GM18909 (cell line): Measurements from ENCODE around the gene SULT2B1.

ENCODE experiments used
- ATAC-seq: cut with Tn5 transposase; IDR thresholded peaks from one replicate; pipeline ENCODE4 v1.9.1; 2021; ENCODE audit warnings: mild to moderate bottlenecking; ENCODE audit not compliant: unreplicated experiment, poor library complexity

SULT2B1 gene

GRCh38 chr19:48616491-48617056 is 64.6 kb downstream of the SULT2B1 start:
- ATAC-seq, result no peak

DNA sequence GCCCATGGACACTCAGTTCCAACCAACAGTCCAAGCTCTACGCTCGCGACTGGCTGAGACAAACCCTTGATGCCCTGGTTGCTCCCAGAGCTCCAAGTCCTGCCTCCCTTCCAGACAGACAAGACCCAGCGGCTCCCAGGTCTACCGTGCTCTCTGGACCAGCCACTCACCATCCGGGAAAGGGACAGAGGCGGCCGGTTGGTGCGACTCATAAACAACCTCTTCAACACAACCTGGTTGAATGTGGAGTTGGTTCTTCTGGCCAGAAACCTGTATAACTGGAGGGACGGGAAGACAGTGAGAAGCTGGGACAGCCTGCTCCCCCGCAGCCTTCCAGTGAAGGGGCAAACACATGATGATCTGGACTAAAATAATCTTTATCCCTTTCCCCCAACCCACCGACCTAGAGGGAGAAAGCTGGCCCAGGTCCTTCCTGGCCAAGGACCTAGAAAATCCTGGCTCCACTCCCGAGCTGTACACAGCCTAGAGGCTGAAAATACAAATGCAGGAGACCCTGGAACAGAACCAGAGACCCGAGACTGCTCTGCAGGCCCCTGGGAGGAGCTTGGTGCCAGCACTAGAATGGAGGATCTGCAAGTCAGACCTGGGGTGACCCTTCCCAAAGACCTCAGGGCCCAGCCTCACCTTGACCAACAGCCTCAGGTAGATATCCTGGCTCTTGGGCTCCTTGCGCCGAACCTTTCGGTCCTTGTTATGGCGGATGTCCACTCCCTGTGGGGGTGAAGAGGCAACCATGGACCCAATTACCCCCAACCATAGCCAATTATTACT is 65.4 kb downstream of the SULT2B1 start:
- no peak for ATAC-seq

DNA sequence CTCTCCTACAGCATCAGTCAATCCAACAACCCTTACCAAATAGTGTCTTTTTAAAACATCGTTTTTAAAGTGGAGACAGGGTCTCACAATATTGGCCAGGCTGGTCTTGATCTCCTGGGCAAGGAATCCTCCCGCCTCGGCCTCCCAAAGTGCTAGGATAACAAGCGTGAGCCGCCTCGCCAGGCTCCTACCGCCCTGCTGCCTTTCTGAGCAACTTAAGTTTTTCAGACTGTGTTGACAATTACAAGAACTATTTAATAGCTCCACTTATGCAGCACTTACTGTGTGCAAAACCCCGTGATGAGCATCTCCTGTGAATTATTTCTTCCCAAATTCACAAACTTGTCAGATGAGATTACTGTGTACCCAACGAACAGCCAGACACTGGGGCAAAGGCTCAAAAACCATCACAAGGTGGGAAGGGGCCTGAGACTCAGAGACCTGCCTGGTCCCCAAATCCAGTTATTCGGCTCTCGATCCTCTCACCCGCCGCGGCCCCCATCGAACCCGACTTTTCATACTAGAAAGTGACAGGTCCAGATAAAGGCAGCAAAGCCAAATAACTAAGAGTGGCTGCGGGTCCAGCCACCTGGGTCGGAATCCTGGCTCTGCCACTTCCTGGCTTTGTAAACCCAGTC is 66.4 kb downstream of the SULT2B1 start:
- ATAC-seq, result no peak

GRCh38 chr19:48618916-48619691 is 67.1 kb downstream of the SULT2B1 start, which contains the start of the genes RPL18 and SPHK2:
TSS of gene RPL18 (minus strand) at chr19:48619178. CDS start at chr19:48619143, 35 bp downstream.
TSS of gene SPHK2 (plus strand) at chr19:48619506. CDS start at chr19:48620515, 1,009 bp downstream.
- ATAC-seq, result peak; percentile 87

DNA sequence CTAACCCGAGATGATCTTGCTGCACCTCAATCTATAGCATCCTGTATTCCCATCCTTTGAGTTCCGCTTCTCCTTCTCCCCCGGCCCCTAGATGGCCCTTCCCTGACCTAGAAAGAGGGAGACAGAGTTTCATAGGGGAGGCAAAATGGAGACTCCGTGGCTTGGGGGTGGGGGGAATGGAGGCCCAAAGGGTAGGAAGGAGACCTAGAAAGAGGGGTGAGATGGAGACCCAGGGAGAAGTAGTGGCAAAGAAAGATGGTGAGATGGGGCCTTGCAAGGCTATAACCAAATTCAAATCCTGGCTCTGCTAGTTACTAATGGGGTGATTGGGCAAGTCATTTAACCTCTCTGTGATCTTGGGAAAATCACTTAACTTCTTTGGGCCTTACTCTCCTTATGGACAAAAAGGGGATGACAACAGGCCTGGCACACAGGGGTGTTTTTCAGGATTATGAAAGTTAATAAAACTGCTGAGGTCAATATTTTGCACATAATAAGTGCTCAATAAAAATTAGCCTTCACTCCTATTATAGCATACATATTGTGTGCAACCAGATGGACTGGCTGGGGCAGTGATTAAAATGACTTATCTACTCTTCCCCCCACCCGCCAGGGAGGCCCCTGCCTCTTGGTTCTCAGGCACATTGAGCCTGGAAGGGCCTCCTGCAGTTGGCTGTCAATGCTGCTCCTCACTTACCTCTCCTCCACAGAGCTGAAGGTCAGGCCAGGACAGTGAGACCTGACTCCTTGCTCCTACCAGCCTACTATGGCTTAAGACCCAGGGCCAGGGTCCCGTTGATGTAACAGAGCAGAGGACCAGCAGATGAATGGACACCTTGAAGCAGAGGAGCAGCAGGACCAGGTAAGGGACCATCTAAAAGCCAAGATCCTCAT is 68.0 kb downstream of the SULT2B1 start:
- no peak for ATAC-seq

DNA sequence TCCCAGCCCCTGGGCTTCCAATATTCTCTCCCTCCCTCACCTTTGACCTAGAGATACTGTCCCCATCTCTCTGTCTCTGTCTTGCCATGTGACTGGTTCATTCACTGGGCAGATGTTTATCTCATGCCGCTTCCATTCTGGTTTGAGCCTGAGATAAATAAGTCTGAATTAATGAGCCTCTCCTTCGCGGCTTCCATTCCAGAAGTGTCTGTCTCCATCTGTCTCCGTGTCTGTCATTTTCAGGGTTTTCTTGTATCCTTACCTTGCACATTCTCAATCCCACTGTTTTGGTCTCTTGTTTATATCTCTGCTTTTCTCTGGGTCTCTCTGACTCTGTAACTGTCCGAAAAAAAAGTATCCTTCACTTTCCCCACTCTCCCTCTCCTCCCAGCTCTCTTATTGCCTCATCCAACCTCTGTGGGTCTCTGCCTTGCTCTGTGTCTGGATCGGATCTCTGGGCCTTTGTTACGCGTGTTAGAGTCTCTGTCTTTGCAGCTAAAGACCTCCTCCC is 71.6 kb downstream of the SULT2B1 start:
- ATAC-seq, result no peak

DNA sequence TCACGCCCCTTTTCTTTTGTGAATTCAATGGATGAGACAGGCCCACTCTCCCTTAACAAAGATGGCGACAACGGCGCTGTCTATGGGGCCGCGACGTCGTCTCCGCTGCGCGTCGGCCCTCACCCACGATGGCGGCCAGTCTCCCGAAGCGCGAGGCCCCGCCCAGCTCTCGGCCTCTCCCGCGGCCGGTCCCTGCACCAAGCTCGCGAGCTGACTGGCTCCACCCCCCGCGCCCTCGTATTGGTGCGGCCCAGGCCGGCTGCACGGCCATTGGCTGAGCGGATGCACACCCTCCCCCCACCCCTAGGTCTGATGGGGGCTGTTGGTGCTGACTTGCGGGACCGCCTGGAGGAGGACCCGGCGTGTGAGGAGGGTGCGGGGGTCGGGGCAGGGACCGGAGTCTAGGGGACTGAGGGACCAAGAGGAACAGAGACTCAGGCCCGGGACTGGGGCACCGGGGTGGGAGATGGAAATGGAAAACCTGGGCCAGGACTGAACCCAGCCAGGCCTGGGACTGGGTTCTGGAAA is 72.2 kb downstream of the SULT2B1 start:
- peak; percentile 62 for ATAC-seq

- ATAC-seq, result no peak
Measured at GRCh38 chr19:48624791-48625723, 73.1 kb downstream of the SULT2B1 start.

- no peak for ATAC-seq
Measured at GRCh38 chr19:48625891-48626327, 73.9 kb downstream of the SULT2B1 start.

DNA sequence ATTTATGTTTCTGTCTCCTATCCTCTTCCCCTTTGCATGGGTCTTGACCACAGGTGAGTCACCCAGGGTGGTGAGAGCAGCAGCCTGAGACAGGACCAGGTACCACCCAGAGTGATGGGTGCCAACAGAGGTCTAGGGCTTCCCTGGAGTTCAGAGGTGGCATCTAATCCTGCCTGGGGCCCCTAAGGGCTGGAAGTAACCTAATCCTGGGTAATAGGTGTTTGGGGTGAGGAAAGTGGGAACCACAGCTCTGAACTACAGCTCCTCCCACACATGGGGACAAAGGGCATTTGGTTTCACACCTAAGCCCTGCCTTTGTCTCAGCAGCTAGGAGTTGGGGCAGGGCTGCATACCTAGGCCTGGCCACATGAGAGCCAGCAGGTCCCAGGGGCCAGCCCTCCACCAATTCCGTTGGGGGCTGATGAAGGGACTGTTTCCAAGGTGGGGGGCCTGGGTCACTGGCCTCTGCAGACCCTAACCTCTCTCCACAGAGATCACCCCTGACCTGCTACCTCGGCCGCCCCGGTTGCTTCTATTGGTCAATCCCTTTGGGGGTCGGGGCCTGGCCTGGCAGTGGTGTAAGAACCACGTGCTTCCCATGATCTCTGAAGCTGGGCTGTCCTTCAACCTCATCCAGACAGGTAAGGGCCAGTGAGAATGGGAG is 75.4 kb downstream of the SULT2B1 start:
- no peak for ATAC-seq

DNA sequence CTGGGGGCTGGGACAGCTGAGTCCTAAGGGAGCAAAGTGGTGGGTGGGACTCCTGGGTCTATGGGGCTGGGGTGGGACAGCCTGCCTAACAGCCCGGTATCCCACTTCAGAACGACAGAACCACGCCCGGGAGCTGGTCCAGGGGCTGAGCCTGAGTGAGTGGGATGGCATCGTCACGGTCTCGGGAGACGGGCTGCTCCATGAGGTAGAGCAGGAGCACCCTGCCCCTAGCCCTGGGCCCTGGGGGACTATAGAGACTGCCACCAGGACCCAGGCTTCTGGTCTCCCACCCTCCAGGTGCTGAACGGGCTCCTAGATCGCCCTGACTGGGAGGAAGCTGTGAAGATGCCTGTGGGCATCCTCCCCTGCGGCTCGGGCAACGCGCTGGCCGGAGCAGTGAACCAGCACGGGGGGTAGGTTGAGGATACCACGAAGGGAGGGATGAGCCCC is 75.9 kb downstream of the SULT2B1 start:
- no peak for ATAC-seq

- no peak for ATAC-seq
Measured at GRCh38 chr19:48628486-48629296, 76.7 kb downstream of the SULT2B1 start.

GRCh38 chr19:48629297-48629598 is 77.3 kb downstream of the SULT2B1 start:
- no peak for ATAC-seq

DNA sequence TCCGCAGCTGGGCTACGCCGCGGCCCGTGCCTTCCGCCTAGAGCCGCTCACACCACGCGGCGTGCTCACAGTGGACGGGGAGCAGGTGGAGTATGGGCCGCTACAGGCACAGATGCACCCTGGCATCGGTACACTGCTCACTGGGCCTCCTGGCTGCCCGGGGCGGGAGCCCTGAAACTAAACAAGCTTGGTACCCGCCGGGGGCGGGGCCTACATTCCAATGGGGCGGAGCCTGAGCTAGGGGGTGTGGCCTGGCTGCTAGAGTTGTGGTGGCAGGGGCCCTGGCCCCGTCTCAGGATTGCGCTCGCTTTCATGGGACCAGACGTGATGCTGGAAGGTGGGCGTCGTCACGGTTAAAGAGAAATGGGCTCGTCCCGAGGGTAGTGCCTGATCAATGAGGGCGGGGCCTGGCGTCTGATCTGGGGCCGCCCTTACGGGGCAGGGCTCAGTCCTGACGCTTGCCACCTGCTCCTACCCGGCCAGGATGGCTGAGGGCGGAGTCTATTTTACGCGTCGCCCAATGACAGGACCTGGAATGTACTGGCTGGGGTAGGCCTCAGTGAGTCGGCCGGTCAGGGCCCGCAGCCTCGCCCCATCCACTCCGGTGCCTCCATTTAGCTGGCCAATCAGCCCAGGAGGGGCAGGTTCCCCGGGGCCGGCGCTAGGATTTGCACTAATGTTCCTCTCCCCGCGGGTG is 77.8 kb downstream of the SULT2B1 start:
- no peak for ATAC-seq

DNA sequence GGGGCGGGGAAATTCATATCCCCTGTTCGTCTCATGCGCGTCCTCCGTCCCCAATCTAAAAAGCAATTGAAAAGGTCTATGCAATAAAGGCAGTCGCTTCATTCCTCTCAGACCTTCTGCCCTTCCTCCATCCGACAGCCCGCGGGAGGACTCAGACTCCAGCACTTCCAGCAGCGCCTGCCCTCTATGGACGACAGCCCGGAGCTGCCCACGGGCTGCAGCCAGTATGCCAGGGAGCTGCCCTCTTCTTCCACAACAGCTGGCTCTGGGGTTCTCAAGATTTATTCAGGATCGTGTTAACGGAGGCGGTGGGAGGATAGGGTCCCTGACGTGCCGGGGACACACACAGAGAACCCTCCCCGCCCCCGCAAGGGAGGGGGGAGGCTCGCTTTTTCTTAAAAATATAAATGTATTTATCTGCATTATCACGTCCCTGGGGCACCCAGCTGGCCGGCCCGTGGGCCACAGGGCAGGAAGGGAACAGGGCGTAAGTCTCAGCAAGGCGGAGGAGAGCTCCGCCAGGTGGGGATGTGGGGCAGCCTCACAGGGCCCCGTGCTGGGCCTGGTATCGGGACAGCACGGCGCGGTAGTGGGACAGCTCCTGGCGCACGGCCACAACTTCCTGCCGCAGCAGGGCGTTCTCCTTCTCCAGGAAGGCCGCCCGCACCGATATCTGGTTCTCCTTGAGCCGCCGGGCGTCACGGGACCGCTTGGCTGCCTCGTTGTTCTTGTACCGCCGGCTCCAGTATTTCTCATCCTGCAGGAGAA is 78.5 kb downstream of the SULT2B1 start:
- no peak for ATAC-seq

GRCh38 chr19:48631225-48631624 is 79.3 kb downstream of the SULT2B1 start:
- no peak for ATAC-seq
